RWPE1 (cell line): ENCODE results near the gene STK32C.

ENCODE experiments used
- CTCF ChIA-PET: fragments of 350-600 bp; sonication (Branson Sonifier 250); formaldehyde crosslinking; extraction: SDS; loops from one replicate; lab custom pipeline; 2021; lab: Yijun Ruan, JAX
- POLR2A ChIA-PET: fragments of 400-600 bp; formaldehyde crosslinking; extraction: SDS; loops from one replicate; lab custom pipeline; 2020; ENCODE audit warnings: antibody characterized with exemption; ENCODE audit not compliant: low non-redundant PET; lab: Yijun Ruan, JAX
- DNase-seq: peaks from one replicate; pipeline ENCODE4 v3.0.0; 2012; ENCODE audit warnings: low spot score
- H3K27ac ChIP-seq: fragments of 450-650 bp; 2 replicates; pipeline ENCODE4 v1.5.1; 2017
- CTCF ChIP-seq: fragments of 450-650 bp; conservative IDR thresholded peaks from 2 replicates; pipeline ENCODE4 v1.5.1; 2017; ENCODE audit warnings: low read depth, mild to moderate bottlenecking

STK32C gene

GRCh38 chr10:132307823-132308586 is at the start of gene STK32C:
TSS of gene STK32C (minus strand) at chr10:132307950. CDS start at chr10:132307833, 117 bp downstream.
- peak; percentile 98 for DNase-seq

GRCh38 chr10:132356621-132357195 is 49.0 kb upstream of the STK32C start:
- no peak for TF ChIP-seq CTCF

More at GRCh38 chr10:132307823-132308586, at the start of gene STK32C:
- no peak for TF ChIP-seq CTCF
- peak within 1 kb of the TSS; percentile 78 for H3K27ac ChIP-seq
- ChIA-PET POLR2A (no interaction called here), CTCF (no interaction called here)

GRCh38 chr10:132355754-132356153 is 48.0 kb upstream of the STK32C start:
- POLR2A ChIA-PET: no interaction called here
- no peak for DNase-seq
- TF ChIP-seq CTCF: no peak
- no peak overlapping the region for H3K27ac ChIP-seq
- CTCF ChIA-PET: interaction anchor here (0.6 to 1.2 kb wide), 2 partner anchors 32 to 299 kb away, joined by 3 to 4 read pairs; no protein-coding TSS in a partner anchor

More at GRCh38 chr10:132356621-132357195, 49.0 kb upstream of the STK32C start:
- ChIA-PET CTCF (interaction anchor here (1.2 kb wide), 1 partner anchor 31 kb away, joined by 4 read pairs; no protein-coding TSS in a partner anchor), POLR2A (no interaction called here)
- no peak overlapping the region for H3K27ac ChIP-seq
- DNase-seq: no peak

- TF ChIP-seq CTCF: no peak
- CTCF ChIA-PET: interaction anchor here (1.2 kb wide), 1 partner anchor 32 kb away, joined by 4 read pairs; no protein-coding TSS in a partner anchor
- no peak overlapping the region for H3K27ac ChIP-seq
Measured at GRCh38 chr10:132355297-132355696, 47.5 kb upstream of the STK32C start.

GRCh38 chr10:132354356-132355094 is 46.8 kb upstream of the STK32C start:
- CTCF ChIA-PET: no interaction called here
- POLR2A ChIA-PET: interaction anchor here (0.6 kb wide), 1 partner anchor 101 kb away, joined by 3 read pairs; no protein-coding TSS in a partner anchor
- no peak for DNase-seq
- H3K27ac ChIP-seq: no peak overlapping the region
- no peak for TF ChIP-seq CTCF

More at GRCh38 chr10:132355297-132355696, 47.5 kb upstream of the STK32C start:
- no peak for DNase-seq
- POLR2A ChIA-PET: no interaction called here
